ENCODE results near the gene ZSCAN31. TPM values are rescaled to one million over a fixed set of nuclear protein-coding genes. Genes with fewer than 3 reads are reported as not detected.
A peak's percentile ranks its signal among the peaks of the same experiment; 100 is the strongest.

ZSCAN31 gene
- 6.8 and 10.3 TPM in 2 replicates for total RNA-seq (2011; cell fraction: chromatin; rRNA removed; ENCODE audit: low replicate concordance)
- 4.2 and 5.4 TPM in 2 replicates for total RNA-seq (2011; cell fraction: nucleolus; rRNA removed)
- 4.0 and 5.6 TPM in 2 replicates for total RNA-seq (2011; cell fraction: nucleoplasm; rRNA removed)
- total RNA-seq (2014; rRNA removed) (4.1 and 6.3 TPM in 2 replicates), total RNA-seq (2014; rRNA removed; fragmentation: Illumina TruSeq; extraction: Trizol) (8.4 and 9.0 TPM in 2 replicates), total RNA-seq (2015; rRNA removed; fragmentation: Illumina TruSeq; extraction: Trizol) (11.4 and 12.1 TPM in 2 replicates), total RNA-seq (2021) (5.7 and 7.4 TPM in 2 replicates), polyA plus RNA-seq (2011; rRNA removed) (8.4 and 9.8 TPM in 2 replicates), polyA plus RNA-seq (2014; fragmentation: Illumina TruSeq; extraction: Trizol) (7.9 and 8.5 TPM in 2 replicates), polyA plus RNA-seq (2014; fragmentation: Nextera tagmentation; extraction: Ambion mirVana) (1 to 10 TPM; 5.0 to 7.0 TPM), polyA plus RNA-seq (2014; rRNA removed) (3.9 and 5.7 TPM in 2 replicates), polyA minus RNA-seq (2011; rRNA and poly(A)+ RNA removed) (16.6 and 17.6 TPM in 2 replicates), Bru-seq, nascent RNA (percentile 54 among the genes with signal in this experiment), BruChase-seq, experiment 1, labeled RNA remaining after a 2-hour chase (percentile 53 among the genes with signal in this experiment), BruChase-seq, experiment 2, labeled RNA remaining after a 6-hour chase (percentile 55 among the genes with signal in this experiment)
- 4.4 and 6.1 TPM in 2 replicates for polyA plus RNA-seq (2011; cell fraction: cytosol; rRNA removed)
- 9.8 and 10.5 TPM in 2 replicates for polyA plus RNA-seq (2011; cell fraction: nucleus; rRNA removed)
- polyA plus RNA-seq (2012), result 6.8 and 11.1 TPM in 2 replicates
- 4.2 and 6.7 TPM in 2 replicates for polyA minus RNA-seq (2011; cell fraction: cytosol; rRNA and poly(A)+ RNA removed)
- polyA minus RNA-seq (2011; cell fraction: nucleus; rRNA and poly(A)+ RNA removed), result 5.3 and 8.2 TPM in 2 replicates
- long read RNA-seq, experiment 1, transcript ZSCAN31-208 (3 exons, 1,005 nt), result major isoform, 6 of 24 reads
- long read RNA-seq, experiment 1, partial matches to known transcripts, result 1 of 24 reads
- long read RNA-seq, experiment 1, other reads (novel, unspliced or antisense), result 7 of 24 reads
- long read RNA-seq, experiment 2, partial matches to known transcripts, result 0 of 1 reads
- long read RNA-seq, experiment 2, other reads (novel, unspliced or antisense), result 0 of 1 reads
- long read RNA-seq, experiment 3, partial matches to known transcripts, result 0 of 4 reads
- long read RNA-seq, experiment 3, other reads (novel, unspliced or antisense), result 1 of 4 reads

GRCh38 chr6:28335564-28336283 is at the start of gene ZSCAN31:
Gene ZSCAN31, minus strand, starts transcription at chr6:28336148. Its CDS starts 6,465 bp downstream, at chr6:28329683.
- in situ Hi-C loops (cut with MboI) (no loop called here), intact Hi-C loops (cut with micrococcal nuclease) (loop anchor here (1.0 to 5.0 kb wide), 6 partner anchors 19 to 528 kb away; partner anchors contain the start of genes PGBD1 and ZSCAN26)
- DNase-seq (ENCODE audit: extremely low read depth in 1 of 4, low spot score in 3 of 4) (peak; percentile 97 to 99 (median 97)), FAIRE-seq (peak; percentile 98), ATAC-seq (peak; percentile 91)
- ChIA-PET POLR2A (interaction anchor here (0.6 to 6.4 kb wide), 70 partner anchors 8 to 1309 kb away, joined by 3 to 80 read pairs (median 4); partner anchors contain the start of genes PGBD1, ZKSCAN3, ZKSCAN4 and ZKSCAN8), CTCF (ENCODE audit: low intra/inter-chr PET ratio) (no interaction called here)
- no TSS peak for BruUV-seq (replicated peaks)
- peak within 1 kb of the TSS; percentile 96 to 99 for H3K9ac ChIP-seq (ENCODE audit: insufficient read depth in 1 of 2, low read depth in 2 of 2, low read length in 2 of 2)
- H3K79me2 ChIP-seq (ENCODE audit: control insufficient read depth, insufficient read depth, low read length), result peaks cover 37% of the 10 kb centered on the region
- H3K4me1 ChIP-seq (replicated peaks in 1 of 2; ENCODE audit: control insufficient read depth in 2 of 2, insufficient read depth in 2 of 2, low read length in 2 of 2), result peaks cover 23 to 43% of the 10 kb centered on the region in 2 experiments
- no peaks in the 10 kb centered on the region for H3K9me1 ChIP-seq (ENCODE audit: control insufficient read depth, insufficient read depth, low read length)
- no peaks in the 10 kb centered on the region for H4K20me1 ChIP-seq (replicated peaks; ENCODE audit: control insufficient read depth, insufficient read depth, low read length)
- H3K4me2 ChIP-seq (ENCODE audit: insufficient read depth, low read length), result peak within 1 kb of the TSS; percentile 95
- H2AFZ ChIP-seq (ENCODE audit: low read depth, low read length), result peak within 1 kb of the TSS; percentile 61
- no peaks in the 10 kb centered on the region for H3K36me3 ChIP-seq (ENCODE audit: control insufficient read depth, insufficient read depth, low read length)
- peaks cover 6% of the 10 kb centered on the region; the same call in 1 of the 2 replicates for H3K9me3 ChIP-seq (replicated peaks; ENCODE audit: control insufficient read depth, insufficient read depth, low read depth, low read length)
- peak within 1 kb of the TSS; percentile 98 for H3K27ac ChIP-seq (ENCODE audit: extremely low read depth, low read depth, low read length)
- H3K4me3 ChIP-seq, result peak within 1 kb of the TSS; percentile 69
- WGBS (ENCODE audit: insufficient coverage, low coverage, missing lambda C conversion rate), result under 1% methylated on average over 34 of the region's 35 CpGs
- H3K27me3 ChIP-seq (ENCODE audit: control insufficient read depth in 2 of 2, insufficient read depth in 2 of 2, low read length in 2 of 2), result no peaks in the 10 kb centered on the region
- TF ChIP-seq PYGO2 (tag; IDR thresholded peaks at IDR 0.05) (0 out of 2 replicates have a peak, but pooled peaks have one; percentile 50), POLR2AphosphoS5 (IDR thresholded peaks at IDR 0.05; ENCODE audit: control insufficient read depth, insufficient read depth, low read depth, low read length) (peak; percentile 87), STAG1 (CRISPR knock-in tag; IDR thresholded peaks at IDR 0.05; ENCODE audit: borderline replicate concordance) (no peak), CHCHD3 (CRISPR knock-in tag; IDR thresholded peaks at IDR 0.05) (0 out of 2 replicates have a peak, but pooled peaks have one; percentile 22), POLR2G (IDR thresholded peaks at IDR 0.05; ENCODE audit: low read depth, low read length) (peak; percentile 93), SMC3 (conservative IDR thresholded peaks at IDR 0.05; ENCODE audit: insufficient read depth, low read depth, low read length) (0 out of 2 replicates have a peak, but pooled peaks have one; percentile 16), ZFX (CRISPR knock-in tag; IDR thresholded peaks at IDR 0.05) (peak; percentile 91), ZNF830 (CRISPR knock-in tag; IDR thresholded peaks at IDR 0.05) (no peak), YY1 (IDR thresholded peaks at IDR 0.05; ENCODE audit: borderline replicate concordance in 1 of 3, control insufficient read depth in 1 of 3, extremely low read depth in 1 of 3, insufficient read depth in 3 of 3, insufficient read length in 1 of 3, insufficient replicate concordance in 2 of 3, low read depth in 1 of 3, low read length in 2 of 3) (peak in 2 of 3 experiments; percentile 75 to 90), GATAD2A (IDR thresholded peaks at IDR 0.05) (0 out of 2 replicates have a peak, but pooled peaks have one; percentile 46), HNRNPL (IDR thresholded peaks at IDR 0.05; ENCODE audit: low read depth, low read length) (peak; percentile 36; the same call in 1 of the 2 replicates), NFIX (CRISPR knock-in tag; IDR thresholded peaks at IDR 0.05; ENCODE audit: low read depth) (peak; percentile 7; the same call in 1 of the 2 replicates)
- TF ChIP-seq, protein P1, sequence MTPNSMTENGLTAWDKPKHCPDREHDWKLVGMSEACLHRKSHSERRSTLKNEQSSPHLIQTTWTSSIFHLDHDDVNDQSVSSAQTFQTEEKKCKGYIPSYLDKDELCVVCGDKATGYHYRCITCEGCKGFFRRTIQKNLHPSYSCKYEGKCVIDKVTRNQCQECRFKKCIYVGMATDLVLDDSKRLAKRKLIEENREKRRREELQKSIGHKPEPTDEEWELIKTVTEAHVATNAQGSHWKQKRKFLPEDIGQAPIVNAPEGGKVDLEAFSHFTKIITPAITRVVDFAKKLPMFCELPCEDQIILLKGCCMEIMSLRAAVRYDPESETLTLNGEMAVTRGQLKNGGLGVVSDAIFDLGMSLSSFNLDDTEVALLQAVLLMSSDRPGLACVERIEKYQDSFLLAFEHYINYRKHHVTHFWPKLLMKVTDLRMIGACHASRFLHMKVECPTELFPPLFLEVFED (CRISPR knock-in tag; conservative IDR thresholded peaks at IDR 0.05), result peak; percentile 83

Measured in K562 (cell line).